ENCODE data around the gene CDC6. TPM values are rescaled to one million over a fixed set of nuclear protein-coding genes. Genes with fewer than 3 reads are reported as not detected.
A peak's percentile ranks its signal among the peaks of the same experiment; 100 is the strongest.

Gene CDC6
- total and polyA plus RNA-seq, 2 experiments from 2014 or later, result 9.8 to 12.4 TPM

- H3K4me1 ChIP-seq (ENCODE audit: insufficient read depth), result peaks cover 70% of the 10 kb centered on the region
These were observed 18.7 kb downstream of the CDC6 start for GRCh38 chr17:40306395-40306794.

GRCh38 chr17:40307001-40307730 is 19.5 kb downstream of the CDC6 start:
- Histone ChIP-seq H2AFZ (0 out of 2 replicates have a peak overlapping the region, but pooled peaks have one; percentile 25), H3K9ac (peak overlapping the region; percentile 72)
- in situ Hi-C loops (cut with MboI), result loop anchor here (10.0 kb wide), 1 partner anchor 48 kb away; no protein-coding TSS in a partner anchor

More at GRCh38 chr17:40306395-40306794, 18.7 kb downstream of the CDC6 start:
- no peak for TF ChIP-seq EZH2phosphoT487 (IDR thresholded peaks at IDR 0.05; ENCODE audit: insufficient read depth, low read depth)
- TF ChIP-seq EZH2 (IDR thresholded peaks at IDR 0.05; ENCODE audit: insufficient read depth, poor library complexity, severe bottlenecking), result no peak
- Histone ChIP-seq H4K20me1 (ENCODE audit: insufficient read depth) (no peaks in the 10 kb centered on the region), H3K27ac (peak overlapping the region; percentile 90), H2AFZ (no peak overlapping the region), H3F3A (ENCODE audit: insufficient read depth) (peaks cover 60% of the 10 kb centered on the region), H3K27me3 (replicated peaks; ENCODE audit: insufficient read depth) (no peaks in the 10 kb centered on the region), H3K79me2 (ENCODE audit: insufficient read depth) (no peaks in the 10 kb centered on the region), H3K4me3 (peak overlapping the region; percentile 28; the same call in 1 of the 2 replicates), H3K4me2 (ENCODE audit: unreplicated experiment) (peak overlapping the region; percentile 66), H3K9ac (peak overlapping the region; percentile 72), H3K9me3 (ENCODE audit: low read depth) (no peaks in the 10 kb centered on the region), H3K9me2 (ENCODE audit: insufficient read depth) (no peaks in the 10 kb centered on the region), H3K36me3 (ENCODE audit: low read depth) (no peaks in the 10 kb centered on the region)
- in situ Hi-C loops (cut with MboI), result loop anchor here (10.0 kb wide), 1 partner anchor 48 kb away; no protein-coding TSS in a partner anchor
- WGBS, 2 experiments (ENCODE audit: low coverage in 1 of 2, low lambda C conversion rate in 2 of 2, missing lambda C conversion rate in 2 of 2), result 44 to 55% methylated on average over 2 of the region's 2 CpGs
- peak; percentile 40 for DNase-seq

GRCh38 chr17:40307740-40308239 is 20.1 kb downstream of the CDC6 start:
- no peaks in the 10 kb centered on the region for H3K27me3 ChIP-seq (replicated peaks; ENCODE audit: insufficient read depth)
- H2AFZ ChIP-seq, result no peak overlapping the region
- H3K36me3 ChIP-seq (ENCODE audit: low read depth), result no peaks in the 10 kb centered on the region
- no peak overlapping the region for H3K4me3 ChIP-seq
- no peaks in the 10 kb centered on the region for H4K20me1 ChIP-seq (ENCODE audit: insufficient read depth)
- peak overlapping the region; percentile 72 for H3K9ac ChIP-seq
- H3K79me2 ChIP-seq (ENCODE audit: insufficient read depth), result no peaks in the 10 kb centered on the region
- H3K9me3 ChIP-seq (ENCODE audit: low read depth), result no peaks in the 10 kb centered on the region
- peaks cover 82% of the 10 kb centered on the region for H3K4me1 ChIP-seq (ENCODE audit: insufficient read depth)
- DNase-seq, result peak; percentile 50
- peak overlapping the region; percentile 66 for H3K4me2 ChIP-seq (ENCODE audit: unreplicated experiment)
- in situ Hi-C loops (cut with MboI), result loop anchor here (10.0 kb wide), 1 partner anchor 47 kb away; no protein-coding TSS in a partner anchor
- H3F3A ChIP-seq (ENCODE audit: insufficient read depth), result peaks cover 49% of the 10 kb centered on the region
- H3K27ac ChIP-seq, result peak overlapping the region; percentile 90
- WGBS, 2 experiments (ENCODE audit: low coverage in 1 of 2, low lambda C conversion rate in 2 of 2, missing lambda C conversion rate in 2 of 2), result 10 to 11% methylated on average over 3 of the region's 3 CpGs
- no peaks in the 10 kb centered on the region for H3K9me2 ChIP-seq (ENCODE audit: insufficient read depth)
- no peak for TF ChIP-seq EZH2 (IDR thresholded peaks at IDR 0.05; ENCODE audit: insufficient read depth, poor library complexity, severe bottlenecking)
- TF ChIP-seq EZH2phosphoT487 (IDR thresholded peaks at IDR 0.05; ENCODE audit: insufficient read depth, low read depth), result no peak

More at GRCh38 chr17:40307001-40307730, 19.5 kb downstream of the CDC6 start:
- Histone ChIP-seq H3K79me2 (ENCODE audit: insufficient read depth) (no peaks in the 10 kb centered on the region), H3K9me2 (ENCODE audit: insufficient read depth) (no peaks in the 10 kb centered on the region), H3K36me3 (ENCODE audit: low read depth) (no peaks in the 10 kb centered on the region), H3F3A (ENCODE audit: insufficient read depth) (peaks cover 55% of the 10 kb centered on the region), H4K20me1 (ENCODE audit: insufficient read depth) (no peaks in the 10 kb centered on the region), H3K4me2 (ENCODE audit: unreplicated experiment) (peak overlapping the region; percentile 66), H3K4me3 (peak overlapping the region; percentile 28), H3K4me1 (ENCODE audit: insufficient read depth) (peaks cover 78% of the 10 kb centered on the region), H3K27ac (peak overlapping the region; percentile 90), H3K9me3 (ENCODE audit: low read depth) (no peaks in the 10 kb centered on the region), H3K27me3 (replicated peaks; ENCODE audit: insufficient read depth) (no peaks in the 10 kb centered on the region)
- TF ChIP-seq EZH2phosphoT487 (IDR thresholded peaks at IDR 0.05; ENCODE audit: insufficient read depth, low read depth) (no peak), EZH2 (IDR thresholded peaks at IDR 0.05; ENCODE audit: insufficient read depth, poor library complexity, severe bottlenecking) (no peak)
- DNase-seq, result peak; percentile 89
- 2 to 11% methylated on average over 10 of the region's 10 CpGs for WGBS, 2 experiments (ENCODE audit: low coverage in 1 of 2, low lambda C conversion rate in 2 of 2, missing lambda C conversion rate in 2 of 2)

- in situ Hi-C loops (cut with MboI), result loop anchor here (10.0 kb wide), 1 partner anchor 46 kb away; no protein-coding TSS in a partner anchor
- H3K36me3 ChIP-seq (ENCODE audit: low read depth), result no peaks in the 10 kb centered on the region
- H3K9me2 ChIP-seq (ENCODE audit: insufficient read depth), result no peaks in the 10 kb centered on the region
- DNase-seq, result peak; percentile 64
- 21 to 26% methylated on average over 18 to 20 of the region's 20 CpGs for WGBS, 2 experiments (ENCODE audit: low coverage in 1 of 2, low lambda C conversion rate in 2 of 2, missing lambda C conversion rate in 2 of 2)
- TF ChIP-seq EZH2phosphoT487 (IDR thresholded peaks at IDR 0.05; ENCODE audit: insufficient read depth, low read depth) (no peak), EZH2 (IDR thresholded peaks at IDR 0.05; ENCODE audit: insufficient read depth, poor library complexity, severe bottlenecking) (no peak)
- H3K27me3 ChIP-seq (replicated peaks; ENCODE audit: insufficient read depth), result no peaks in the 10 kb centered on the region
- H3K9me3 ChIP-seq (ENCODE audit: low read depth), result no peaks in the 10 kb centered on the region
- H4K20me1 ChIP-seq (ENCODE audit: insufficient read depth), result no peaks in the 10 kb centered on the region
- H2AFZ ChIP-seq, result peak within 1 kb of the TSS; percentile 41; the same call in 1 of the 2 replicates
- H3K79me2 ChIP-seq (ENCODE audit: insufficient read depth), result no peaks in the 10 kb centered on the region
- H3K4me1 ChIP-seq (ENCODE audit: insufficient read depth), result peaks cover 74% of the 10 kb centered on the region
- H3K4me3 ChIP-seq, result peak within 1 kb of the TSS; percentile 48; the same call in 1 of the 2 replicates
- peak within 1 kb of the TSS; percentile 66 for H3K4me2 ChIP-seq (ENCODE audit: unreplicated experiment)
- H3K27ac ChIP-seq, result peak within 1 kb of the TSS; percentile 90
- peaks cover 36% of the 10 kb centered on the region for H3F3A ChIP-seq (ENCODE audit: insufficient read depth)
- H3K9ac ChIP-seq, result peak within 1 kb of the TSS; percentile 72
These were observed 21.6 kb downstream of the CDC6 start, which contains the start of gene RARA for GRCh38 chr17:40309031-40309948. RARA (plus strand) TSS chr17:40309180; CDS start chr17:40331219, 22,039 bp downstream.

Measured in GM23248 (cell line).